CD4-positive, alpha-beta T cell treated with Interleukin-15 for 4 hours (primary cell): ENCODE data around the gene GLIS1.
A peak's percentile ranks its signal among the peaks of the same experiment; 100 is the strongest.
"Not testable (repeated sequence)": the region's sequence is repeated elsewhere in the genome, so short reads cannot be mapped to it uniquely, and the experiment has no call there.

Experiments used
- DNase-seq: peaks from one replicate; pipeline ENCODE4 v3.0.0-alpha.2; 2020; ENCODE audit warnings: low spot score

The GLIS1 gene

GRCh38 chr1:53739109-53739681, at the start of gene GLIS1:
TSS of gene GLIS1 (minus strand) at chr1:53739164. CDS start at chr1:53738064, 1,100 bp downstream.
- peak; percentile 21 for DNase-seq

- no peak for DNase-seq
These were observed 48.7 kb upstream of the GLIS1 start for GRCh38 chr1:53787655-53788054.

- DNase-seq = no peak
These were observed 44.1 kb upstream of the GLIS1 start for GRCh38 chr1:53783056-53783455.

GRCh38 chr1:53781654-53782053, 42.7 kb upstream of the GLIS1 start:
- DNase-seq = no peak

DNA sequence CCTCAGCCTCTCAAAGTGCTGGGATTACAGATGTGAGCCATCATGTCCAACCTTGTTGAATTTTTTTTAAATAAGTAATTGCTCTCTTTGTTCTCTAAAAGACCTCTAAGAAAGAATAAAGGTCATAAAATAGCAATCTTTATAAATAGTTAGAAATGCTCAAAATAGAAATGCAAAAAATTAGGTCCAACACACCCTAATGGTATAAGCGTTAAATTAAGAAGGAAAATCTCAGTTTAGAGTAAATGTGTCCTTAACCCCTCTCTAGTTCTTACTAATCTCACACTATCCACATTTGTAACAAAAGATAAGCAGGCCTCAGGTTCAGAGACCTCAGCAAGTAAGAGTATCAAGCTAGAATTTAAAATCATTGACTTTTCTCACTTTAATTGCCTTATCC, 38.3 kb upstream of the GLIS1 start:
- no peak for DNase-seq

DNA sequence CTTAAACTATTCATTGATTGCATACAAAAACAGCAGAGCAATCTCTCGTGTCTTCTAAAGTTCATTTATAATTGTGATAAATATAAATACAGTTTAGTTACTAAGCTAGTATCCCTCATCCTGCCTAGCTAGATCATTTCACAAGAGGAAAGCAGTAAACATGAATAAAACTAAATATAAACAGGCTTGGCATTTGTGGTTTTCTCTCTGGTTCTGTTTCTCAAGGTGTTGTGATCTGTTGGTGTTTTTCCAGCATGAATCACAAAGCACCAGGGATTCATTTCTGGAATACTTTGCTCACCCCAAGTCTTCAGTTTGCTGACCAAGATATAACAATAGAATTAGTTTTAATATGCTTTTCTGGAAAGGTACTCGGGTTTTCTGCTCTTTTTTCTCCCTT, 32.7 kb upstream of the GLIS1 start:
- DNase-seq = no peak

GRCh38 chr1:53769780-53770179, 30.8 kb upstream of the GLIS1 start:
- DNase-seq = no peak

DNA sequence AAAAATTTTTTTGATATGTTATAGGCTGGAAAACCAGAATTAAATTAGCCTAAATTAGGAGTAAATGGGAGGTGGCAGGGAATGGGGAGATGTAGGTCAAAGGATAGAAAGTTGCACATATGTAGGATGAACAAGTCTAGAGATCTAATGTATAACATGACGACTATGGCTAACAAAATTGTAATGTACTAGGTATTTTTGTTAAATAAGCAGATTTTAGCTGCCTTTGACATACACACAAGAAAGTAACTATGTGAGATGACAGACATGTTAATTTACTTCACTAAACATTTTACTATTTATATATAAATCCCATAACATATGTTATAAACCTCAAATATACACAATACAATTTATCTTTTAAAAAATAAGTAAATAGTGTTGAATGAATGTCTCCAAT, 30.2 kb upstream of the GLIS1 start:
- DNase-seq = no peak

DNA sequence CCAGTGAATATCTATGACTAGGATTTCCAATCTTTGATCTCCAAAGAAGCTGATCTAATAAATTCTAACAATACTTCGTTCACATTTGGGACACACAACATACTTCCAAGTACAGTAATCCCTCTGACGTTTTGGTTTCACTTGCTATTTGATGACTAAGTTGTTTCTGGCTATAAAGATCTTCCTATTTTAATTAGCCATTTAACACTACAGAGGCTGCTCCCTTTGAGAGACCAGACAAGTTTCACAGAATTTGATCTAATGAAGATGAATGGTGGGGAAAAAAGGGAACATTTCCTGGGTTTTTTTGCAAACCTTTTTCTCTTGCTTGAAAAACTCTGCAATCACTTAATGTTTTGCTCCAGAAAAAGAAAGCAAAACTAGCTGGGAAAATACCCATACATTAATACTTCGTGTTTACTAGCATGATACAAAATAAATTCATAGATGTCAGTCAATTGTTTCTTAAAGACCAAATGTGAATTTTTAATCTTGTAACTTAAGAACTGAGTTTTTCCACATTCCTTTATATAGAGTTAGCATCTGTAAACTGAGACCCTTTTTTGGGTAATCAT, 28.0 kb upstream of the GLIS1 start:
- DNase-seq = peak; percentile 2

GRCh38 chr1:53766194-53766742, 27.3 kb upstream of the GLIS1 start:
- DNase-seq = no peak

DNA sequence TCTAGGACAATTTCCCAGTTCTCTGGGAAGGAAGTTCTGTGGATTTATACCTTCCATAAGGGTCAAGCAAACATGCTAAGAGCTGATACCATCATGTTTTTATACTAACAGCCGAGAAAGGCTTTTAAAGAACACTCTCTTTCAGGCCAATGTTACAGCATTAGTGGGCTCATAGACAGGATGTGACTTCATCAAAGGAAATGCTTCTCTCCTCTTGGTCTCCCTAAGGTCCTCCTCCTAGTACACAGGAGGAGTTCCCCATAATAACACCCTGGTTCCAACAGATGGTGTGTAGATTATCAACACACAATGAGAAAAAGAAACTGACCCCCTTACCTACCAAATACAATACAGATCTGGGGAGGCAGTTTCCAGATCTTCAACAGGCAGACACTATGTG, 26.7 kb upstream of the GLIS1 start:
- peak; percentile 24 for DNase-seq

DNA sequence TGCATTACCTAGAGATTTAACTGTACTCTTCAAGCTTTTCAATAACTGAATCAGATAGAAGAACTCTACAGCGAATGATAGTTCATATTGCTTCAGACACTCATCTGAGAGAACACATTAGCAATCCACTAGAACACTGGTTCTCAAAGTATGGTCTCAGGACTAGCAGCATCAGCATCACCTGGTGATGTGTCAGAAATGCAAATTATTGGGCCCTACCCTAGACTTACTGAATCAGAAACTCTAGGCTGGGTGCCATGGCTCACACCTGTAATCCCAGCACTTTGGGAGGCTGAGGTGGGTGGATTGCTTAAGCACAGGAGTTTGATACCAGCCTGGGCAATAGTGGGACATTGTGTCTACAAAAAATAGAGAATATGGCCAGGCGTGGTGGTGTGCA, 24.9 kb upstream of the GLIS1 start:
- no peak for DNase-seq

GRCh38 chr1:53763461-53763860, 24.5 kb upstream of the GLIS1 start:
- DNase-seq = no peak

GRCh38 chr1:53760497-53760896, 21.5 kb upstream of the GLIS1 start:
- DNase-seq = not testable (repeated sequence)

DNA sequence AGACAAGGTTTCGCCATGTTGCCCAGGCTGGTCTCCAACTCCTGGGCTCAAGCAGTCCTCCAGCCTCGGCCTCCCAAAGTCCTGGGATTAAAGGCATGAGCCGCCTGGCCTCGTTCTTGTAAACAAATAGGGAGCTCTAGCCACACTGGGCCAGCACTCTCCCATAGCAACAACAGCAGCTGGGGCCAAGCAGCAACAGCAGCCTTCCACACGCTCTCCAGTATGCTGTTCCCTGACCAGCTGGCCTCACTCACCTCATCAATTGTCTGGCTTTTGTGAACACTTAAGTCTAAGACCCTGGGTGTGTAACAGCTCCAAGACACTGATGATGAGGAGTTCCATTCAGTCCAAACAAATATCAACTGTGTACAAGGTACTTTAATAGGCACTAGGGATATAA, 16.9 kb upstream of the GLIS1 start:
- DNase-seq = no peak

DNA sequence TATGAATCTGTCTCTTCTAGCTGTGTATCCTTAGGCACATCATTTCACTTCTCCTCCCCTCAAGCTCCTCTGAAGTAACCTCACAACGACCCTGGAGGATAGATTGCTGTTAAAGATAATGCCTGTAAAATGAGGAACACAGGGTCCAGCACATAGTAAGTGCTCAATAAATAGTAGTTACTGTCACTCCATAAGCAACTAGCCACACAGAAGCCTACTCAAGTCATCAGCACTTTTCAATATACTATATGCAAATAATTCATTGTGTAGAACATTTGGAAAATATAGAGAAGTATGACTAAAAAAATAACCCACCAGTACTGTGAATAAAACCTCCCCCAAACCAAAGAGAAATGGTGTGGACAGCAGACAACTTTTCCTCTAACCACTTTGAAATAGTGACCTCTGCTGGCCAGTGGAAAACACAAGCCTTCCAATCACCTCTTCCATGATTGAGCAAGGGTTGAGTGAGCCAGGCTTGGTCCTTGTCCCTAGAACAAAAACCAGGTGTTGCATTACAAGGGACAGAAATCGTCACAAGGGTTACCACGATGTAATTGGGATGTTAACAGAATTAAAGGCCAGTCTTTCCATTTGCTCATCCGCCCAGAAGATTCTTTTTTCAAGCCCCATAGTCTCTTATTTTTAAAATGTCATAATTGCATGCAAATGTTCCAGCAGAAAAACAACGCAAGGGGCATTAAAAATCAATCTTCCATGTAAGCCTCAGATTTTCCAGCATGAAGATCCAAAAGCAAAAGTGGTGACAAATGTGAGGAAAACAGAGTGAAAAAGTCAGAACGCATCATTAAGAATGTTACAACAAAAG, 15.7 kb upstream of the GLIS1 start:
- DNase-seq = peak; percentile 36

GRCh38 chr1:53752281-53752680, 13.3 kb upstream of the GLIS1 start:
- no peak for DNase-seq

- no peak for DNase-seq
These were observed 8.9 kb upstream of the GLIS1 start for GRCh38 chr1:53747841-53748240.

GRCh38 chr1:53740621-53741105, 1.7 kb upstream of the GLIS1 start:
- no peak for DNase-seq

DNA sequence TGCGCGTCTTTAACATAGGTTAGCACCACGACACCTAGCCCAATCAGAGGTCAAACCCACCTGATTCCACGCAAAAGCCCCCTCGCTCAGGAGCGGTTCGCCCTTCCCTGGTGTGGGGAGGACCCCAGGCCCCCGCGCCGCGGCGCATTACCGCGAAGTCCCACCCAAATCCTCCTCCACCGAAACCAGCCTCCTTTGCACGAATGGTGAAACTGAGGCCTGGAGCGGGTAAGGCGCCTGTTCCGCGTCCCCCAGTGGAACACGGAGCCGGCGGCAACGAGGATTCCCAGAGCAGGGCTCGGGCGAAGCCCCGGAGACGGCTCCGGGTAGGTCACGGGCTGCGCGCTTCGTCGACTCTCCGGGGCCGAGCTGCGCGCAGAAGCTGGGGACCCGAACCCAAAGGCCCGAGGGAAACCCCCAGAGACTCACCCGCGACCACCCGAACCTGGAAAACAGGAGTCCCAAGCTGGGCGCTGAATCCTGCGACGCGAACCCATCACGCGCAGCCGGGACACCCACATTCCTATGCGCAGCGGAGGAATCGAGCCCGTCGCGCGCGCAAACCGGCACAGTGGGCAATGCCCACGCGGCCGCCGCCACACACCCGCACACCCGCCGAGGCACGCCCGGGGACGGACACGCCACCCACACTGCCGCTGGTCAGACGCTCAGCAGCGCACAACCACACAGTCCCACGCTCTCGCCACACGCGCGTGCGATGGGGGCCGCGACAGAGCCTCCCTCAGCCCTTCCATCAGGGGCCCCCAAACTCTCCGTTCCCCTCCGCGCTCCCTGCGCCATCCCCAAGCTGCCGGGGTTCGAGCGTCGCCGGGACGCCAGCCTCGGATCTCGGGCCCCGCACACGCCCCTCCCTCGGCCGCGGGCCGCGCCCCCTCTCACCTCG, 507 bp downstream of the GLIS1 start:
- no peak for DNase-seq

DNA sequence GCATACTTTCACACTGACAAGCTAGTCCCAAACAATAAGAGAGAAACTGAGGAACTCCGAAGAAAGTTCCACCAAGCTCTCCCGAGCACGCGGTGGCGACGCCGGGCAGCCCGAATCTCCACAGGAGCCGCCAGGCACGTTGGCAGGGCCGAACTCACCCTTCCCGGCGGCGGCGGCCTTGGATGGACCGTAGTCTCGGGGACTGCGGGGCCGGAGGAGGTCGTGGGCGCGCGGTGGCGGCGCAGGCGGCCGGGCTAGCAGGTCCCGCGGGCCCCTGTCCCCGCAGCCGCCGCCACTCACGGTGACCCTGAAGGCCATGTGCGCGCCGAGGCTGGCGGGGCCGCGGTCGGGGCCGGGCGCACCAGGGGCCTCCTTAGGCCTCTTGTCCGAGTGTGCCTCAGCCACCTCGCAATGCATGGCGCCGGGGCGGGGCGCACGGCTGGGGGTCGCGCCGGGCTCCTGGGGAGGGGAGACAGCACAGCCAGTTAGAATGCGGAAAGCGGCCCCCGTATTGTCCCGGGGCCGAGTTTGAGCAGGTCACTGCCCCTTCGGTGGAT, 1.2 kb downstream of the GLIS1 start:
- DNase-seq = no peak

DNA sequence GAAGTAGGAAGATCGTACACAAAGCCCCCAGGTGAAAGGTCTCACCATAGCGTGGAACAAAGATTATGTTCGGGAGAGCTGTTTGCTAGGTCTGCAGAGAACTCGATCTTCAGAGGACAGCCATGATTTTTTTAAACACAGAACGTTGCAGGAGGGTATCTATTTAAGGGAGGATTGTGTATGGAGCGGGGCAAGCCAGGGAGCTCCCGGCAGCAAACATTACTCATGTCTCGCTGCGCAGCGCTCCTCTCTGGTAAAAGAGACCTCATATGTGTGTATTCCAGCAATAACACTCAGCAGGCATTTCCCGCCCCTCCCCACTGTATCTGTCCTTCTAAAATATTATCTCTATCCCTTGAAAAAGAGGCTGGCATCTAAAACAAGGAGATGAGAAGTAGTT, 2.7 kb downstream of the GLIS1 start:
- no peak for DNase-seq
